ENCODE results near the gene CARD8. TPM values are rescaled to one million over a fixed set of nuclear protein-coding genes. Genes with fewer than 3 reads are reported as not detected.

The CARD8 gene
- total RNA-seq, 4 donors from 2014 or later = 31.5 to 115 (median 39.2) TPM

DNA sequence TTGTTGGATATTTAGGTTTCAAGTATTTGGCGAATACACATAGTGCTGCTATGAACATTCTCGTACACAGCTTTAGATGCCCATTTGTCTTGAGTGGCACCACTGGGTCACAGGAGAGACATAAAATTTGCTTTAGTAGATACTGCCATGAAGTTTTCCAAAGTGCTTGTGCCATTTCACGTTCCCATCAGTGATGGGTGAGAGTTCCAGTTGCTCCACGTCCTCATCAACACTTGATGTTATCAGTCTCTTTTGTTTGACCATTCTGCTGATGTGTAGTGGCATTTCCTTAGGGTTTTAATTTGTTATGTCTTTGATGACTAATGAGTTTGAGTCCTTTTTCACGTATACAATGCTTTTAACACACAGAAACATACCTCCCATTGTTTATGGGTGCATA lies 74.2 kb downstream of the CARD8 start:
- H3K9me3 ChIP-seq = peaks cover 0 to 5% (median 0%) of the 10 kb centered on the region in 4 donors
- no peaks in the 10 kb centered on the region for H3K27me3 ChIP-seq
- H3K36me3 ChIP-seq = no peaks in the 10 kb centered on the region
- DNase-seq = no peak
- H3K4me3 ChIP-seq = no peak overlapping the region
- TF ChIP-seq, protein P1, sequence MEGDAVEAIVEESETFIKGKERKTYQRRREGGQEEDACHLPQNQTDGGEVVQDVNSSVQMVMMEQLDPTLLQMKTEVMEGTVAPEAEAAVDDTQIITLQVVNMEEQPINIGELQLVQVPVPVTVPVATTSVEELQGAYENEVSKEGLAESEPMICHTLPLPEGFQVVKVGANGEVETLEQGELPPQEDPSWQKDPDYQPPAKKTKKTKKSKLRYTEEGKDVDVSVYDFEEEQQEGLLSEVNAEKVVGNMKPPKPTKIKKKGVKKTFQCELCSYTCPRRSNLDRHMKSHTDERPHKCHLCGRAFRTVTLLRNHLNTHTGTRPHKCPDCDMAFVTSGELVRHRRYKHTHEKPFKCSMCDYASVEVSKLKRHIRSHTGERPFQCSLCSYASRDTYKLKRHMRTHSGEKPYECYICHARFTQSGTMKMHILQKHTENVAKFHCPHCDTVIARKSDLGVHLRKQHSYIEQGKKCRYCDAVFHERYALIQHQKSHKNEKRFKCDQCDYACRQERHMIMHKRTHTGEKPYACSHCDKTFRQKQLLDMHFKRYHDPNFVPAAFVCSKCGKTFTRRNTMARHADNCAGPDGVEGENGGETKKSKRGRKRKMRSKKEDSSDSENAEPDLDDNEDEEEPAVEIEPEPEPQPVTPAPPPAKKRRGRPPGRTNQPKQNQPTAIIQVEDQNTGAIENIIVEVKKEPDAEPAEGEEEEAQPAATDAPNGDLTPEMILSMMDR (IDR thresholded peaks at IDR 0.05) = no peak
- TF ChIP-seq POLR2A (IDR thresholded peaks at IDR 0.05) = no peak
- H3K4me1 ChIP-seq = no peaks in the 10 kb centered on the region
- no peak overlapping the region for H3K27ac ChIP-seq

DNA sequence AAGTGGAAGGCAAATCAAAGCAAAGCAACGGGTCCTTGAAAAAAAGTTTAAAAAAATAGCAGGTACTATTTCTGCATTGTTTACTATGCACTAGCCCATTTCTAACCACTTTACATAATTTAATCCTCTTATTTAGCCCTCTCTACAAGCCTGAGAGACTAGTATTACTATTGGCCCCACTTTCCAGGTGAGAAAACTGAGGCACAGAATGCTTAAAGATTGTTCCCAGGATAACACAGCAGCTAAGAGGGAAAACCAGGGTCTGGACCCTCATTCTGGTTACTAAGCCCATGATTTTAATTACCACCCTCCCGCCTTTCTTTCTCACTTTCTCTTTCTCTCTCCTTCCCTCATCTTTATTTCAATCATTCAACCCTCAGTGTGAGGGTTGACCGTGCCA lies 79.5 kb downstream of the CARD8 start:
- H3K9me3 ChIP-seq = no peaks in the 10 kb centered on the region
- no peak for DNase-seq
- no peak overlapping the region for H3K27ac ChIP-seq
- H3K27me3 ChIP-seq = no peaks in the 10 kb centered on the region
- TF ChIP-seq, protein P1 (IDR thresholded peaks at IDR 0.05) = no peak
- no peak for TF ChIP-seq POLR2A (IDR thresholded peaks at IDR 0.05)
- H3K36me3 ChIP-seq = peaks cover 0 to 13% (median 0%) of the 10 kb centered on the region in 3 donors
- no peak overlapping the region for H3K4me3 ChIP-seq
- peaks cover 0 to 5% (median 1%) of the 10 kb centered on the region in 4 donors for H3K4me1 ChIP-seq

DNA sequence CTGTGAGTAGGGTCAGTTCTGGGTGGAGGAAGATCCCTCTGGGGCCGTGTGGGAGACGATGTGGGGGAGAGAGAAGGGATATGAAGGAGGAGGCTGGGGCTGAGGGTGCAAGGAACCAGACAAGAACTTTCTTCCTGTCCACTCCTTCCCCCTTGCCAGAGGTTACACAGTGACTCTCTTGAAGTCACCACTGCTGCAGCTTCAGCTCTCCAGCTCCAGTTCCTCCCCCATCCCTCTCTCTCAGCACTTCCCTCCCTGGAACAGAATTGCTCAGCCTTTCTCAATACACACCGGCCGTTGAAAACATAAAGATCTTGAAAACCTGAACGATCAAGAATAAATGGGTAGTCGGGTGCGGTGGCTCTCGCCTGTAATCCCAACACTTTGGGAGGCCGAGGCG lies 80.1 kb downstream of the CARD8 start:
- Histone ChIP-seq H3K27me3 (no peaks in the 10 kb centered on the region), H3K4me1 (peaks cover 0 to 10% (median 3%) of the 10 kb centered on the region in 4 donors), H3K27ac (no peak overlapping the region), H3K4me3 (no peak overlapping the region), H3K9me3 (no peaks in the 10 kb centered on the region), H3K36me3 (peaks cover 0 to 13% (median 0%) of the 10 kb centered on the region in 3 donors)
- DNase-seq = no peak
- TF ChIP-seq, protein P1 (IDR thresholded peaks at IDR 0.05) = no peak
- TF ChIP-seq POLR2A (IDR thresholded peaks at IDR 0.05) = no peak

- no peak for DNase-seq
- no peak overlapping the region for H3K4me3 ChIP-seq
- no peak for TF ChIP-seq POLR2A (IDR thresholded peaks at IDR 0.05)
- TF ChIP-seq, protein P1 (IDR thresholded peaks at IDR 0.05) = no peak
These were observed 81.2 kb downstream of the CARD8 start for GRCh38 chr19:48174445-48175030.

DNA sequence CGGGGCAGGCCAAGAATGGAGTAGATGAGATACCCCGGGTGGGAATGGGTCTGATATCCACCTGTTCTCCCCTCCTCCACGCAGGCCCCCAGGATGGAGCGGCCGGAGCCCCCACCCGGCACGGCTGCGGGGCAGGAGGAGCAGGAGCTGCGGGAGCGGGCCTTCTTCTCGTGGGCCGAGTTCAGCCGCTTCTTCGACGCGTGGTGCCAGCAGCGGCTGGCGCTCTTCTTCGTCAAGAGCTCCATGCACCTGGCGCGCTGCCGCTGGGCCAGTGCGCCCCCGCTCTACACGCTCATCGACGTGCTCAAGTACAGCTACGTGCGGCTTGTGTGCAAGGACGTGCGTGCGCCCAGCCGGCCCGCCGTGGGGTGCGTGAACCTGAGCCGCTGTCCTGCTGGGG lies 84.0 kb downstream of the CARD8 start:
- DNase-seq = no peak
- Histone ChIP-seq H3K36me3 (peaks cover 0 to 13% (median 0%) of the 10 kb centered on the region in 3 donors), H3K9me3 (no peaks in the 10 kb centered on the region), H3K27ac (no peak overlapping the region), H3K4me3 (no peak overlapping the region), H3K27me3 (no peaks in the 10 kb centered on the region), H3K4me1 (peaks cover 0 to 13% (median 3%) of the 10 kb centered on the region in 4 donors)
- TF ChIP-seq, protein P1 (IDR thresholded peaks at IDR 0.05) = no peak

More at GRCh38 chr19:48174445-48175030, 81.2 kb downstream of the CARD8 start:
- Histone ChIP-seq H3K27me3 (no peaks in the 10 kb centered on the region), H3K4me1 (peaks cover 0 to 10% (median 3%) of the 10 kb centered on the region in 4 donors), H3K27ac (no peak overlapping the region), H3K9me3 (no peaks in the 10 kb centered on the region), H3K36me3 (peaks cover 0 to 13% (median 0%) of the 10 kb centered on the region in 3 donors)
